Mesenchymal stem cell (in vitro differentiated cells and primary cell): ENCODE measurements around the gene PLEKHH1. TPM values are rescaled to one million over a fixed set of nuclear protein-coding genes. Genes with fewer than 3 reads are reported as not detected.

Experiments used
- small RNA-seq: library from polyadenylated mRNA; stranded (forward); fragments of <200 nt; extraction: miRNeasy Mini kit (QIAGEN cat#:217004); gene quantifications from one replicate; pipeline ENCODE3, GENCODE V24; 2013; ENCODE audit warnings: low read depth

PLEKHH1 gene

Small RNA genes lying within 50 kb of the gene (small RNA-seq; reads per million reads assigned to genes)
- gene AL132640.3 (not detected), gene RF00019 (not detected)
